EH (cell line): ENCODE results near the gene PTK6.

Experiments
- DNase-seq: peaks from one replicate; pipeline ENCODE4 v3.0.0-alpha.2; 2015; ENCODE audit warnings: low read depth

The PTK6 gene

GRCh38 chr20:63543131-63543530 is 6.0 kb upstream of the PTK6 start:
- no peak for DNase-seq

GRCh38 chr20:63542696-63543095 is 5.5 kb upstream of the PTK6 start:
- no peak for DNase-seq

- no peak for DNase-seq
Observed at GRCh38 chr20:63542031-63542559, 4.9 kb upstream of the PTK6 start.

- no peak for DNase-seq
Observed at GRCh38 chr20:63541371-63541770, 4.2 kb upstream of the PTK6 start.

- DNase-seq, result peak; percentile 44
Observed at GRCh38 chr20:63540417-63541186, 3.4 kb upstream of the PTK6 start.

- no peak for DNase-seq
Observed at GRCh38 chr20:63539441-63540370, 2.5 kb upstream of the PTK6 start.

- no peak for DNase-seq
Observed at GRCh38 chr20:63539092-63539430, 1.9 kb upstream of the PTK6 start.

GRCh38 chr20:63538204-63539091 is 1.3 kb upstream of the PTK6 start:
- no peak for DNase-seq

- peak; percentile 92 for DNase-seq
Observed at GRCh38 chr20:63537525-63538203, 488 bp upstream of the PTK6 start.

- peak; percentile 28 for DNase-seq
Observed at GRCh38 chr20:63536241-63536977, 767 bp downstream of the PTK6 start.

- no peak for DNase-seq
Observed at GRCh38 chr20:63534831-63535651, 2.1 kb downstream of the PTK6 start.

GRCh38 chr20:63534427-63534830 is 2.7 kb downstream of the PTK6 start:
- DNase-seq, result no peak

- DNase-seq, result no peak
Observed at GRCh38 chr20:63533871-63534393, 3.2 kb downstream of the PTK6 start.

GRCh38 chr20:63533388-63533787 is 3.8 kb downstream of the PTK6 start:
- DNase-seq, result no peak

- no peak for DNase-seq
Observed at GRCh38 chr20:63532449-63532971, 4.7 kb downstream of the PTK6 start.

GRCh38 chr20:63531686-63532448 is 5.3 kb downstream of the PTK6 start:
- no peak for DNase-seq

- DNase-seq, result no peak
Observed at GRCh38 chr20:63530788-63531160, 6.4 kb downstream of the PTK6 start.
